Cerebellar cortex (tissue), 1 donor: ENCODE results near the gene PTPRN2.
A peak's percentile ranks its signal among the peaks of the same experiment; 100 is the strongest.

Experiments
- DNase-seq: peaks from one replicate; pipeline ENCODE4 v3.0.0-alpha.2; 2015; ENCODE audit warnings: low spot score

PTPRN2 gene

GRCh38 chr7:158602905-158603772 lies 15.5 kb upstream of the PTPRN2 start:
- no peak for DNase-seq

- no peak for DNase-seq
Observed at GRCh38 chr7:158602041-158602440, 14.4 kb upstream of the PTPRN2 start.

DNA sequence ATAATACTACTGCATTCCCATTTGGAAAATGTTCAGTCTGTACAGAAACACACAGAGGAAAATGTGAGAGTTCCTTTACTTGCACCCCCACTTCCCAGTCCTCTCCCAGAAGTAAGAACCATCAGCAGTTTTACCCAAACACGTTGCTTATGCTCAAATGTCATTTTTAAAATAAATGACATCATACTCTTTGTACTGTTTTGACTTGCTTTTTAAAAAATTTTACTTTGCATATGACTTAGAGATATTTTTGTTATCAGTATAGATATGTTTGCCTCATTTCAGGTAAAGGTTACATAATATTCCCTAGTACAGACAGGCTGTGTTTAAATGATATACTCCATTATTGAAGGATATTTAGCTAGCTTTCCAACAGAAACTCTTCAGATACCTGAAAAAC lies 13.5 kb upstream of the PTPRN2 start:
- DNase-seq, result no peak

DNA sequence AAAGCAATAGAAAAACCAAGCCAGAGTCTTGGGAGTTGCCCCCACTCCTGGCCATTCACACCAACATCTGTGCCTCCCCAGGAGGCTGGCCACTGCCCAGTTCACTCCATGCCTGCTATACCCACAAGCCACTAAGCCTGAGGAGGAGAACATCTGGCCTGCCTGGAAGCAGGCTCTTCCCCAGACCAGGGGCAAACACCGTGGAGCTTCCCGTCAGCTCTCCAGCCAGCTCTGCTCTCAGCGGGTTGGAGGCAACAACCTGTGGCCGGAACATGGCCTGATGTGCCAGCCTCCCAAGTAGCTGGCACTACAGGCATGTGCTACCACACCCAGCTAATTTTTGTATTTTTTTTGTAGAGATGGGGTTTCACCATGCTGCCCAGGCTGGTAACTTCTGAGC lies 9.1 kb upstream of the PTPRN2 start:
- DNase-seq, result no peak

DNA sequence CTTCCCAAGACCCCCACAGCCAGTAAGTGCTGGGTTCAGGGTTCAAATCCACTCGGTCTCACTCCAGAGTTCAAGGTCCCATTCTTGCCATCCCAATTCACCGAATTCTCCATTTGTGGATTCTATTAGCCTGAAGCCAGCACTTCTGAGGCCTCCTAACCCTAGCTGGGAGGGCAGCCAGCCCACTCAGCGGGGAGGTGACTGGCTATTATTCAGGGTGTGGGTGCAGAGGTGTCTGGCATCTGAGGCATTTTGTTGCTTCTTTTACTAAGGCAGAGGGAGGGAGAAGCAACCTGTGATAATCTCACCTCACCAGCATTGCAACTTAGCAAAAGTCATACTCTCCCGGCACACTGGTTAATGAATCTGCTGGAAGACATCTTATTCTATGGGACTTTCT lies 8.7 kb upstream of the PTPRN2 start:
- no peak for DNase-seq

GRCh38 chr7:158595068-158595467 lies 7.4 kb upstream of the PTPRN2 start:
- DNase-seq, result no peak

DNA sequence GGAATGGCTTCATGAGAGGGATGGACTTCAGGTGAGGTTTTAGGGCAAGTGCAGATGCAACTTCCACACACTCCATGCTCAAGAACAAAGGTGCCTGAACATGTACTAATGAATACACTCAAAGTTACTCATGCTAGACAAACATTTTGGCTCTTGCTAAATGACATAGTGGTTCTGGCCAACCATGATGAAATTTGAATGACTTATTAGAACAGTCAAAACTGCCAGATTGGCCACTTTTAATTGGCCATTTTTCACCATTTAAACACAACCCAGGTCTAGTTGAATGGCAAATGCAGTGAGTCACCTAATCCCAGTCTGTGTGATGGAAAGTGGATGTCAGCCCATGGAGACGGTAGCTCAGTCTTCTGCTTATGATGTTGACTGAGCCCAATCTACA lies 4.9 kb upstream of the PTPRN2 start:
- DNase-seq, result no peak

DNA sequence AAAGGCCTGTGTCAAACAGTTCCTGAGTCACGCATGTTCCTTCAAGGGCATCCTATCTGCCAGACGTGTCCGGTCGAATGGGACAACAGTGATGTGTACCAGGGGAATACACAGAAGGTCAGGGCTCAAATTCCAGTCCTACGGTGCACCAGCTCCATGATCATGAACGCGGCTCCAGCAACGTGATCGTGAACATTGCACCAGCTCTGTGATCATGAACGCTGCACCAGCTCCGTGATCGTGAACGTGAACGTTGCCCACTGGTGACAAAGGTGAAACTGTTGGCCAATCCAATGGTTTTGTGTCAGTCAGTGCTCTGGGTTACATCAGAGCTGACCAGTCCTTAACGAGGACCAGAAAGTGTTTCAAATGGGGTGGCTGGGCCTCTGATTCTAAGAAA lies 4.3 kb upstream of the PTPRN2 start:
- DNase-seq, result no peak

DNA sequence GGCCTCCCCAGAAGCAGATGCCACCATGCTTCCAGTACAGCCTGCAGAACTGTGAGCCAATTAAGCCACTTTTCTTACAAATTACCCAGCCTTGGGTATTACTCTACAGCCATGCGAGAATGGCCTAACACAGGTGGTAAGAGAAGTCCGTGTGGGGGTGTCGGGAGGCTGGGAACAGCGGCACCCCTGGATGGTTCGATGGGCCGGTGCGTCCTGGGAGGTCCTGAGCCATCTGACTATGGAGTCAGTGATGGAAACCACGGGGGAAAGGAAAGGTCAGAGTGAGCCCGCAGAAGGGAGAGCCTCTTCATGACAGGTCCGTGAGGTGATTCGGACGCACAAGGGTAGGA lies 2.5 kb upstream of the PTPRN2 start:
- DNase-seq, result no peak

DNA sequence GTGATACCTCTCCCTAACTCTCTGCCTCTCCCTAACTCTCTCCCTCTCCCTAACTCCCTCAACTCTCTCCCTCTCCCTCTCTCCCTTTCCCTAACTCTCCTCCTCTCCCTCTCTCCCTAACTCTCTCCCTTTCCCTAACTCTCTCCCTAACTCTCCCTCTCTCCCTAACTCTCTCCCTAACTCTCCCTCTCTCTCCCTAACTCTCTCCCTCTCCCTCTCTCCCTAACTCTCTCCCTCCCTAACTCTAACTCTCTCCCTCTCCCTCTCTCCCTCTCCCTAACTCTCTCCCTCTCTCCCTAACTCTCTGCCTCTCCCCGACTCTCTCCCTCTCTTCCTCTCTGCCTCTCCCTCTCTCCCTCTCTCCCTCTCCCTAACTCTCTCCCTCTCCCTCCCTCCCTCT lies 2.0 kb upstream of the PTPRN2 start:
- no peak for DNase-seq

GRCh38 chr7:158588878-158589442 lies 1.3 kb upstream of the PTPRN2 start:
- no peak for DNase-seq

DNA sequence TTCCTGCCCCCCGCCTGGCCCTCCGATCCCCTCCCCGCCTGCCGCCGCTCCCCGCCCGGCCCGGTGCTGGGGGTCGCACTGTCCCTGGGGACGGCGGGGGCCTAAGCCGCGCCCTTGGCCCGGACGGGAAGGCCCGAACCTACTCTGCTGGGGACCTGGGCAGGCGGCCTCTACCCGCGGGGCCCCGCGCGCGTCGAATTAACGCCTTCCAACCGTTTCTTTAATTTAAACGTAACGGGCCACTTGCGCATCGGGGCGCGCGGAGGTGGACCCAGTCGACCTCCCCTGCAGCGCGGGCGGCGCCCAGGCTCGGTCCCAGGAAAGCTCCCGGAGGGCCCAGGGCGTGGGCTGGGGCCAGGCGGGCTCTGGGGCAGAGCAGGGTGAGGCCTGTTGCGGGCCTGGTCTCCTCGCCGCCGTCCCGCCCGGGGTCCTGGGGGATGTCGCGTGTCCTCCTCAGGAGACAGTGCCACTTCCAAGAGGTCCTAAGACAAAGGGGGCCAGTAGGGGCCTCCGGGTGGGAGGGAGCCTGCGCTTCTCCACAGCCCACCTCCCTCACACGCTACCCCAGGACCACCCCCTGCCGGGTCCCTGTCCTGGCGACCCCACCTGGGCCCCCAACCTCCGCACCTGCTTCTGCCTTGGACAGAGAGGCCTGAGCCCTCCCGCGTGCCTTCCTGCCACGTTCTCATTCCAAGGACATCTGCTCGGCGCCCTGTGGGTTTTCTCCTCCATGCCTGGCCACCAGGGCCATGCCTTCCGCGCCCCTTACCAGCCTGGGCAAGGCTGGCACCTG lies 658 bp upstream of the PTPRN2 start:
- DNase-seq, result no peak

DNA sequence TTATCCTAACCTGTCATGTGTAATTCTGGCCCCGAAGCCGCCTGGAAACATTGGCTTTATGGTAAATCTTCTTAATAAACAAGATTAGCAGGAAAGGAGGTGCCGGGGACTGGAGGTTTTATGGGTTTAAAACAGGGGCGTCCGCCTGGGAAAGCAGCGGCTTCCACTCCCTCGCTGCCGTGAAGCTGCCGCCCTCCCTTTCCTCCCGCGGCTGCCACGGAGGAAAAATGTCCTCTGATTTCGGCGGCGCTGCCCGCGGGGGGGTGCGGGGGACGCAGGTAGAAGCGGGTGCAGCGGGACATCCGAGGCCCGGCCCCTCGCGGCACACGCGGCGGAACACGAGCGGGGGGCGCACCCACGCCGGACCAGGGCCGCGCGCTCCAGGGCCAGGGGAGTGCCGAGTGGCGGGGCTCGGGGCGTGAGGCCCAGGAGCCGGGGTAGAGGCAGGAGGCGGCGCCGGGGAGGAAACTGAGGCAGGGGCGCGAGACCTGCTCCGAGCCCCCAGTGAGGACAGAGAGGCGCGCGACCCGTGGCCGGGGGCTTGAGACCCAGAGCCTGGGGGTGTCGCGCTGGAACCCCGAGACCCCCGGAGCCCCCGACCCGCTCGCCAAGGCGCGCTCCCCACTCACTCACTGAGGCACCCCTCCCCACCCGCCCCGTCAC lies 993 bp downstream of the PTPRN2 start:
- DNase-seq, result peak; percentile 27

- no peak for DNase-seq
Observed at GRCh38 chr7:158585721-158586498, 1.7 kb downstream of the PTPRN2 start.

- DNase-seq, result no peak
Observed at GRCh38 chr7:158584407-158584806, 3.2 kb downstream of the PTPRN2 start.

GRCh38 chr7:158583810-158584209 lies 3.8 kb downstream of the PTPRN2 start:
- no peak for DNase-seq

GRCh38 chr7:158583143-158583542 lies 4.5 kb downstream of the PTPRN2 start:
- no peak for DNase-seq

DNA sequence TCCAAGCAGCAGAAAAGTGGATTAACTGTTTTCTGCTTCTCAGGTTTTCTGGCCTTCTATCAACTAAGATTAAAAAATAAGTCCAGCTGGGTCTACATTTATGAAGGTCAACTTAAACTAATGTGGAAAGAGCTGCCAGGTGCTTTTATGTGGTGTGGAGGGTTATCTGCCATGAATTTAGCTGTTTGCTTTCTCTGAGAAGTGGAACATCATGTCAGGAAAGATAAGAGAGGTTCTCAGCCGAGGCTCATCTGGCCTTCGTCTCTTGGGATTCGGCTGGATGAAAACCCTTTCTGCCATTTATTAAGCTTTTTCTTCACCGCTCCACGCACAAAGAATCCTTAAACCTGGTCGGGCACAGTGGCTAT lies 5.5 kb downstream of the PTPRN2 start:
- DNase-seq, result no peak

GRCh38 chr7:158581440-158582088 lies 6.1 kb downstream of the PTPRN2 start:
- no peak for DNase-seq

DNA sequence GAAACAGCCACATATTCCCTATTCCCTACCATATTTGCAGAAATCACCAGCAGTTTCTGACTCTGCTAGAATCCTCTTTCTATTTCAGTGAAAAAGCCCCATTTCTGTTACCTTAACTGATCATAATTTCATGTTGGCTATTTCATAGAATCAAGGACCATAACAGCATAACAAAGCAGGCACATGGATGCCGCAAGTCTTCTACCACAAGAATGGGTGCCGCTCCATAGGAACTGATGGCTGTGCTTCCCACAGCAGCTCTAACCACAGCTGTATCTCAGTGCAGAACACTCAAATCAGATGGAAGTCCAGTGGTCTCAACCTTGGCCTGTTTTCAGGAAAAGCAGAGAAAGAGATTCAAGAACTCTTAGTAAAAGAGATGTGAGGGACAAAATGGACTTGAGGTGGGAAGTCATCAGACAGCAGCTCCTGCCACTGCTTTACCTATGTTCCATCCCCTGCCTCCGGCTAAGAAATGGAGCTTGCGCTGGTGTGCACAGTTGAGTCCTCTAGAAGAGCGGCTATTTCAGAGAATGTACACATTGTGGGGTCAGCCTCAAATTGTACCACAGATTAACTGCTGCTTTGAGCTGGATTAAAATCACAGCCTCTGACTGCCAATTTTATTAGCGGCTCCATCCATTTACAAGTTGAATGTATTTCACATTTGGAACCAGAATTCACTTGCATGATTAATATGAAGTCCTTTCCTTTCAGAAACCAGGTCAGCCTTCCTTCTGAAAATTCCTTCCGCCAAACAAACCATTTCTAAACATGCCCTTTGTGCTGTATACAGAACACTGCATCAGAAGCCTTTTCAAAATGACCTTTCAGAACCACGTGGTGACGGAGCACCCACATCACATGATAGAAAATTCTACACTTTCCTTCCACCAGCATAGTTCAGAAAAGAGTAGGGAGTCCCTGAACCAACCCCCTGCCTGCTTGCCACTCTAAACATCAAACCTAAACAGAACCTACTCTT lies 7.7 kb downstream of the PTPRN2 start:
- no peak for DNase-seq
